Sciatic nerve (tissue), 2 donors: Measurements from ENCODE around the gene ITGB3. TPM values are rescaled to one million over a fixed set of nuclear protein-coding genes. Genes with fewer than 3 reads are reported as not detected.
A peak's percentile ranks its signal among the peaks of the same experiment; 100 is the strongest.

Source experiments
- ATAC-seq: fragments of 200-7000 bp; cut with Tn5 transposase; one replicate; pipeline ENCODE4 v1.9.1; 2020; ENCODE audit warnings: mild to moderate bottlenecking, moderate library complexity
- DNase-seq: peaks from one replicate; pipeline ENCODE4 v3.0.0-alpha.2; 2020; ENCODE audit warnings: low spot score
- intact Hi-C: fragments of 100-400 bp; cut with DNase I; formaldehyde crosslinking; loops from one replicate; pipeline ENCODE4 v1.14.2; 2022
- total RNA-seq: library from RNA; stranded (reverse); fragmentation: NEBNext Ultra II Directional; extraction: Animal tissue kit (Norgen Biotek cat#: 25700); gene quantifications from one replicate; pipeline ENCODE4 v1.2.1, GENCODE V29; 2021
- donor health status: DM: no; HTN: no; CAD: no.
- donor health status: DM: no; HTN: no; CAD: no.

Gene ITGB3
- total RNA-seq, 1 donor from 2014 or later = 30.2 TPM

GRCh38 chr17:47239619-47239966 lies 14.0 kb upstream of the ITGB3 start:
- intact Hi-C loops = no loop called here
- ATAC-seq (no peak), DNase-seq (no peak)

- intact Hi-C loops = no loop called here
- ATAC-seq = peak; percentile 91
- peak; percentile 87 for DNase-seq
These were observed 13.5 kb upstream of the ITGB3 start for GRCh38 chr17:47239967-47240651.

GRCh38 chr17:47240806-47241205 lies 12.8 kb upstream of the ITGB3 start:
- DNase-seq (no peak), ATAC-seq (no peak)
- intact Hi-C loops = no loop called here

- intact Hi-C loops = no loop called here
- ATAC-seq (no peak), DNase-seq (no peak)
These were observed 11.0 kb upstream of the ITGB3 start for GRCh38 chr17:47242648-47243047.

GRCh38 chr17:47243737-47244598 lies 9.7 kb upstream of the ITGB3 start:
- ATAC-seq = no peak
- no peak for DNase-seq
- intact Hi-C loops = no loop called here

GRCh38 chr17:47244697-47245096 lies 8.9 kb upstream of the ITGB3 start:
- DNase-seq (no peak), ATAC-seq (no peak)
- intact Hi-C loops = no loop called here

GRCh38 chr17:47246120-47246519 lies 7.5 kb upstream of the ITGB3 start:
- ATAC-seq = peak; percentile 81
- no peak for DNase-seq
- intact Hi-C loops = no loop called here

- DNase-seq (no peak), ATAC-seq (no peak)
- intact Hi-C loops = no loop called here
These were observed 2.8 kb upstream of the ITGB3 start for GRCh38 chr17:47250855-47251254.

- no peak for DNase-seq
- ATAC-seq = no peak
- intact Hi-C loops = no loop called here
These were observed 2.1 kb upstream of the ITGB3 start for GRCh38 chr17:47251421-47251940.

GRCh38 chr17:47252209-47252608 lies 1.4 kb upstream of the ITGB3 start:
- ATAC-seq (no peak), DNase-seq (no peak)
- intact Hi-C loops = no loop called here

- DNase-seq = no peak
- intact Hi-C loops = no loop called here
- no peak for ATAC-seq
These were observed 688 bp upstream of the ITGB3 start for GRCh38 chr17:47252766-47253512.

- ATAC-seq (no peak), DNase-seq (no peak)
- intact Hi-C loops = no loop called here
These were observed 846 bp downstream of the ITGB3 start for GRCh38 chr17:47254403-47254943.

- DNase-seq (no peak), ATAC-seq (peak; percentile 27)
- intact Hi-C loops = no loop called here
These were observed 4.2 kb downstream of the ITGB3 start for GRCh38 chr17:47257651-47258339.

GRCh38 chr17:47262586-47262985 lies 9.0 kb downstream of the ITGB3 start:
- intact Hi-C loops = no loop called here
- DNase-seq = no peak
- ATAC-seq = no peak

- intact Hi-C loops = no loop called here
- no peak for ATAC-seq
- no peak for DNase-seq
These were observed 10.5 kb downstream of the ITGB3 start for GRCh38 chr17:47264166-47264565.

- DNase-seq (no peak), ATAC-seq (peak; percentile 58)
- intact Hi-C loops = no loop called here
These were observed 12.4 kb downstream of the ITGB3 start for GRCh38 chr17:47265983-47266541.

- ATAC-seq (no peak), DNase-seq (no peak)
- intact Hi-C loops = no loop called here
These were observed 13.2 kb downstream of the ITGB3 start for GRCh38 chr17:47266782-47267181.

- no peak for DNase-seq
- no peak for ATAC-seq
- intact Hi-C loops = no loop called here
These were observed 13.8 kb downstream of the ITGB3 start for GRCh38 chr17:47267354-47267828.
